Keratinocyte (primary cell): Measurements from ENCODE around the gene RBM47.

Source experiments
- EZH2 ChIP-seq: IDR thresholded peaks from one replicate; pipeline ENCODE4 v1.6.1; 2012; ENCODE audit warnings: inconsistent platforms, mild to moderate bottlenecking, low read length, moderate library complexity
- TF ChIP-seq, protein P1 (sequence below), 3 experiments: IDR thresholded peaks in 1 of 3; conservative IDR thresholded peaks in 1 of 3; optimal IDR thresholded peaks in 1 of 3; 2 replicates in 2 of 3; 3 replicates in 1 of 3; pipeline versions ENCODE3 to v1.5.1; 2011; ENCODE audit warnings: low read length in 3 of 3, mild to moderate bottlenecking in 3 of 3, moderate library complexity in 2 of 3, control low read depth in 1 of 3, inconsistent platforms in 1 of 3; ENCODE audit not compliant: insufficient read depth in 2 of 3; ENCODE audit errors: extremely low read depth in 1 of 3

DNA sequence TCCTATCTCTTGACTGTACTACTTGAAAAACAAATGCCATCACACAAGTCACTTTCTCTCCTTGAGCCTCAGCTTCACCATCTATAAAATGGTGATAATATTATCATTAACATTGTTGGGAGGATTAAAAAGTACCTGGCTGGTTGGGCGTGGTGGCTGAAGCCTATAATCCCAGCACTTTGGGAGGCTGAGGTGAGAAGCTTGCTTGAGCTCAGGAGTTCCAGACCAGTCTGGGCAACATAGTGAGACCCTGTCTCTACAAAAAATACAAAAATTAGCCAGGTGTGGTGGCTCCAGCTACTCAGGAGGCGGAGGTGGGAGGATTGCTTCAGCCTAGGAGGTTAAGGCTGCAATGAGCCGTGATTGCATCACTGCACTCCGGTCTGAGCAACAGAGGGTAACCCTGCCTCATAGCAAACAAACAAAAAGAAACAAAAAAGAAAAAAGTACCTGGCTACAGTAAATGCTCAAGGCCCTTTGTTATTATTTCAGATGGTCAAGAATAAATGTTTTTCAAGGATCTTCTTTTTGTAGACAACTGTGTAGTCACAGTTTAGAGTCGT, 174.2 kb downstream of the RBM47 start:
- TF ChIP-seq, protein P1, sequence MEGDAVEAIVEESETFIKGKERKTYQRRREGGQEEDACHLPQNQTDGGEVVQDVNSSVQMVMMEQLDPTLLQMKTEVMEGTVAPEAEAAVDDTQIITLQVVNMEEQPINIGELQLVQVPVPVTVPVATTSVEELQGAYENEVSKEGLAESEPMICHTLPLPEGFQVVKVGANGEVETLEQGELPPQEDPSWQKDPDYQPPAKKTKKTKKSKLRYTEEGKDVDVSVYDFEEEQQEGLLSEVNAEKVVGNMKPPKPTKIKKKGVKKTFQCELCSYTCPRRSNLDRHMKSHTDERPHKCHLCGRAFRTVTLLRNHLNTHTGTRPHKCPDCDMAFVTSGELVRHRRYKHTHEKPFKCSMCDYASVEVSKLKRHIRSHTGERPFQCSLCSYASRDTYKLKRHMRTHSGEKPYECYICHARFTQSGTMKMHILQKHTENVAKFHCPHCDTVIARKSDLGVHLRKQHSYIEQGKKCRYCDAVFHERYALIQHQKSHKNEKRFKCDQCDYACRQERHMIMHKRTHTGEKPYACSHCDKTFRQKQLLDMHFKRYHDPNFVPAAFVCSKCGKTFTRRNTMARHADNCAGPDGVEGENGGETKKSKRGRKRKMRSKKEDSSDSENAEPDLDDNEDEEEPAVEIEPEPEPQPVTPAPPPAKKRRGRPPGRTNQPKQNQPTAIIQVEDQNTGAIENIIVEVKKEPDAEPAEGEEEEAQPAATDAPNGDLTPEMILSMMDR (optimal IDR thresholded peaks at IDR 0.05 in 1 of 3, IDR thresholded peaks at IDR 0.05 in 1 of 3, conservative IDR thresholded peaks at IDR 0.05 in 1 of 3; ENCODE audit: extremely low read depth in 1 of 3, insufficient read depth in 2 of 3, low read length in 3 of 3) = no peak
- no peak for TF ChIP-seq EZH2
